Neural cell (in vitro differentiated cells): Measurements from ENCODE around the gene TMPRSS4. TPM values are rescaled to one million over a fixed set of nuclear protein-coding genes. Genes with fewer than 3 reads are reported as not detected.

Source experiments
- H2AFZ ChIP-seq: fragments of 200-600, 300-800 bp; sonication (generic), shearing (Covaris generic); 2 replicates; pipeline ENCODE4 v1.6.0; 2014; ENCODE audit warnings: low read depth, mild to moderate bottlenecking, antibody characterized with exemption, low read length, moderate library complexity
- H3F3A ChIP-seq: fragments of 200-600 bp; shearing (Covaris generic); 2 replicates; pipeline ENCODE4 v1.6.1; 2016; ENCODE audit warnings: mild to moderate bottlenecking, moderate library complexity, mixed read lengths, antibody characterized with exemption, low read length; ENCODE audit not compliant: insufficient read depth, poor library complexity, severe bottlenecking
- H3K27ac ChIP-seq: fragments of 200-600, 300-800 bp; sonication (generic), shearing (Covaris generic); 2 replicates; pipeline ENCODE4 v1.5.1; 2014; ENCODE audit warnings: mild to moderate bottlenecking, low read length, moderate library complexity
- H3K27me3 ChIP-seq: fragments of 300-800, 200-600 bp; sonication (generic), shearing (Covaris generic); 2 replicates; pipeline ENCODE4 v1.6.0; 2014; ENCODE audit warnings: mild to moderate bottlenecking, low read depth, low read length, moderate library complexity; ENCODE audit not compliant: insufficient read depth
- H3K36me3 ChIP-seq: fragments of 300-800, 200-600 bp; sonication (generic), shearing (Covaris generic); 2 replicates; pipeline ENCODE4 v1.5.1; 2014; ENCODE audit warnings: mild to moderate bottlenecking, antibody characterized with exemption, low read length, moderate library complexity; ENCODE audit not compliant: insufficient read depth
- H3K4me2 ChIP-seq: fragments of 300-800, 200-600 bp; sonication (generic), shearing (Covaris generic); 2 replicates; pipeline ENCODE4 v1.6.0; 2014; ENCODE audit warnings: mild to moderate bottlenecking, low read length
- H3K4me3 ChIP-seq: fragments of 300-800, 200-600 bp; sonication (generic), shearing (Covaris generic); 2 replicates; pipeline ENCODE4 v1.5.1; 2014; ENCODE audit warnings: mild to moderate bottlenecking, low read length, moderate library complexity
- H3K79me2 ChIP-seq: fragments of 200-600 bp; shearing (Covaris generic); replicated peaks from 2 replicates; pipeline ENCODE4 v1.6.0; 2014; ENCODE audit warnings: mild to moderate bottlenecking, low read length, moderate library complexity; ENCODE audit not compliant: insufficient read depth
- H3K9ac ChIP-seq: fragments of 300-800, 200-600 bp; sonication (generic), shearing (Covaris generic); 2 replicates; pipeline ENCODE4 v1.6.1; 2016; ENCODE audit warnings: mild to moderate bottlenecking, low read length, mixed read lengths
- H3K9me2 ChIP-seq: fragments of 200-600 bp; shearing (Covaris generic); 2 replicates; pipeline ENCODE4 v1.6.1; 2016; ENCODE audit warnings: mild to moderate bottlenecking, low read length, mixed read lengths; ENCODE audit not compliant: insufficient read depth
- H3K9me3 ChIP-seq: fragments of 200-600, 300-800 bp; sonication (generic), shearing (Covaris generic); 2 replicates; pipeline ENCODE4 v1.6.1; 2016; ENCODE audit warnings: mild to moderate bottlenecking, mixed run types, low read length, moderate library complexity, mixed read lengths
- H4K20me1 ChIP-seq: fragments of 200-600 bp; shearing (Covaris generic); 2 replicates; pipeline ENCODE4 v1.6.1; 2016; ENCODE audit warnings: mild to moderate bottlenecking, mixed run types; ENCODE audit not compliant: insufficient read depth
- EP300 ChIP-seq: fragments of 450-650 bp; conservative IDR thresholded peaks from 2 replicates; pipeline ENCODE4 v1.6.1; 2014; ENCODE audit warnings: antibody characterized with exemption, mild to moderate bottlenecking, moderate library complexity; ENCODE audit not compliant: poor library complexity, severe bottlenecking
- EZH2 ChIP-seq: fragments of 200-600, 300-800 bp; shearing (Covaris generic), sonication (generic); IDR thresholded peaks from 2 replicates; pipeline ENCODE4 v1.6.1; 2014; ENCODE audit warnings: antibody characterized with exemption, low read length, borderline replicate concordance, mild to moderate bottlenecking; ENCODE audit not compliant: insufficient read depth, poor library complexity, severe bottlenecking
- MXI1 ChIP-seq: fragments of 450-650 bp; conservative IDR thresholded peaks from 2 replicates; pipeline ENCODE4 v1.6.1; 2014; ENCODE audit warnings: antibody characterized with exemption, mild to moderate bottlenecking; ENCODE audit not compliant: poor library complexity, severe bottlenecking
- POLR2AphosphoS5 ChIP-seq: IDR thresholded peaks from 2 replicates; pipeline ENCODE4 v1.6.1; 2012
- RAD21 ChIP-seq: fragments of 450-650 bp; conservative IDR thresholded peaks from 2 replicates; pipeline ENCODE4 v1.6.1; 2014; ENCODE audit warnings: antibody characterized with exemption, mild to moderate bottlenecking, moderate library complexity
- SMC3 ChIP-seq: fragments of 450-650 bp; conservative IDR thresholded peaks from 2 replicates; pipeline ENCODE4 v1.6.1; 2014; ENCODE audit warnings: antibody characterized with exemption, mild to moderate bottlenecking, moderate library complexity; ENCODE audit not compliant: poor library complexity
- TAF1 ChIP-seq: IDR thresholded peaks from 2 replicates; pipeline ENCODE4 v1.6.1; 2012; ENCODE audit warnings: low read depth
- polyA plus RNA-seq: library from polyadenylated mRNA; depleted of rRNA; stranded (reverse); fragments of >200 nt; gene quantifications from 2 replicates; pipeline ENCODE4 v1.2.3, GENCODE V29; 2014
- TF ChIP-seq, protein P1 (sequence below): IDR thresholded peaks from 2 replicates; pipeline ENCODE4 v1.6.1; 2012; ENCODE audit warnings: borderline replicate concordance
- TF ChIP-seq, protein P2 (sequence below): fragments of 450-650 bp; IDR thresholded peaks from 2 replicates; pipeline ENCODE4 v1.5.1; 2014; ENCODE audit warnings: antibody characterized with exemption, mild to moderate bottlenecking, moderate library complexity; ENCODE audit not compliant: poor library complexity, severe bottlenecking

TMPRSS4 gene
- polyA plus RNA-seq, 1 donor from 2014 or later, result not detected

DNA sequence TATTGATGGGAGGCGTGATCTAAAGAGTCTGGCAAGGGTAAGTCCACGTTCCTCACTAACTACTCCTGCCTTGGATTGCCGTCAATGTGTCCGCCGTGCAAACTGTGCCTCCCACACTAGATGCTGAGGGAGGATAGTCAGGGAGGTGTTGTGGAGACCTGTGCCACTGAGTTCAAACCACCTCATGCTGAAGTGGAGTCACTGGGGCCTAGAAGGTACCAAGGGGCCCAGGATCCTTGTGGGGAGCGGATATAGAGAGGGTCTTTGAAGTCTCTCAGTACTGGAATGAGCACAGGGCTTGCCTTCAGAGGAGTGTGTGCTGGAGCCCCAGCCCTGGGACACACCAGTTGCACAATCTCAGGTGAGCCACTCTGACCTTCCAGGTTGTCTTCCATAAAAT, 27.1 kb upstream of the TMPRSS4 start:
- TF ChIP-seq TAF1 (no peak), POLR2AphosphoS5 (no peak), SMC3 (no peak), EZH2 (no peak), EP300 (no peak), MXI1 (no peak), RAD21 (no peak)
- TF ChIP-seq, protein P1, sequence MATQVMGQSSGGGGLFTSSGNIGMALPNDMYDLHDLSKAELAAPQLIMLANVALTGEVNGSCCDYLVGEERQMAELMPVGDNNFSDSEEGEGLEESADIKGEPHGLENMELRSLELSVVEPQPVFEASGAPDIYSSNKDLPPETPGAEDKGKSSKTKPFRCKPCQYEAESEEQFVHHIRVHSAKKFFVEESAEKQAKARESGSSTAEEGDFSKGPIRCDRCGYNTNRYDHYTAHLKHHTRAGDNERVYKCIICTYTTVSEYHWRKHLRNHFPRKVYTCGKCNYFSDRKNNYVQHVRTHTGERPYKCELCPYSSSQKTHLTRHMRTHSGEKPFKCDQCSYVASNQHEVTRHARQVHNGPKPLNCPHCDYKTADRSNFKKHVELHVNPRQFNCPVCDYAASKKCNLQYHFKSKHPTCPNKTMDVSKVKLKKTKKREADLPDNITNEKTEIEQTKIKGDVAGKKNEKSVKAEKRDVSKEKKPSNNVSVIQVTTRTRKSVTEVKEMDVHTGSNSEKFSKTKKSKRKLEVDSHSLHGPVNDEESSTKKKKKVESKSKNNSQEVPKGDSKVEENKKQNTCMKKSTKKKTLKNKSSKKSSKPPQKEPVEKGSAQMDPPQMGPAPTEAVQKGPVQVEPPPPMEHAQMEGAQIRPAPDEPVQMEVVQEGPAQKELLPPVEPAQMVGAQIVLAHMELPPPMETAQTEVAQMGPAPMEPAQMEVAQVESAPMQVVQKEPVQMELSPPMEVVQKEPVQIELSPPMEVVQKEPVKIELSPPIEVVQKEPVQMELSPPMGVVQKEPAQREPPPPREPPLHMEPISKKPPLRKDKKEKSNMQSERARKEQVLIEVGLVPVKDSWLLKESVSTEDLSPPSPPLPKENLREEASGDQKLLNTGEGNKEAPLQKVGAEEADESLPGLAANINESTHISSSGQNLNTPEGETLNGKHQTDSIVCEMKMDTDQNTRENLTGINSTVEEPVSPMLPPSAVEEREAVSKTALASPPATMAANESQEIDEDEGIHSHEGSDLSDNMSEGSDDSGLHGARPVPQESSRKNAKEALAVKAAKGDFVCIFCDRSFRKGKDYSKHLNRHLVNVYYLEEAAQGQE, result no peak
- TF ChIP-seq, protein P2, sequence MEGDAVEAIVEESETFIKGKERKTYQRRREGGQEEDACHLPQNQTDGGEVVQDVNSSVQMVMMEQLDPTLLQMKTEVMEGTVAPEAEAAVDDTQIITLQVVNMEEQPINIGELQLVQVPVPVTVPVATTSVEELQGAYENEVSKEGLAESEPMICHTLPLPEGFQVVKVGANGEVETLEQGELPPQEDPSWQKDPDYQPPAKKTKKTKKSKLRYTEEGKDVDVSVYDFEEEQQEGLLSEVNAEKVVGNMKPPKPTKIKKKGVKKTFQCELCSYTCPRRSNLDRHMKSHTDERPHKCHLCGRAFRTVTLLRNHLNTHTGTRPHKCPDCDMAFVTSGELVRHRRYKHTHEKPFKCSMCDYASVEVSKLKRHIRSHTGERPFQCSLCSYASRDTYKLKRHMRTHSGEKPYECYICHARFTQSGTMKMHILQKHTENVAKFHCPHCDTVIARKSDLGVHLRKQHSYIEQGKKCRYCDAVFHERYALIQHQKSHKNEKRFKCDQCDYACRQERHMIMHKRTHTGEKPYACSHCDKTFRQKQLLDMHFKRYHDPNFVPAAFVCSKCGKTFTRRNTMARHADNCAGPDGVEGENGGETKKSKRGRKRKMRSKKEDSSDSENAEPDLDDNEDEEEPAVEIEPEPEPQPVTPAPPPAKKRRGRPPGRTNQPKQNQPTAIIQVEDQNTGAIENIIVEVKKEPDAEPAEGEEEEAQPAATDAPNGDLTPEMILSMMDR, result no peak
- Histone ChIP-seq H3K4me3 (no peak overlapping the region), H3K4me2 (no peak overlapping the region), H3K9ac (no peak overlapping the region), H4K20me1 (no peaks in the 10 kb centered on the region), H3K27ac (no peak overlapping the region), H3K9me3 (no peaks in the 10 kb centered on the region), H3K9me2 (no peaks in the 10 kb centered on the region), H3K36me3 (no peaks in the 10 kb centered on the region), H3K27me3 (no peaks in the 10 kb centered on the region), H3F3A (no peaks in the 10 kb centered on the region), H3K79me2 (no peaks in the 10 kb centered on the region), H2AFZ (no peak overlapping the region)

DNA sequence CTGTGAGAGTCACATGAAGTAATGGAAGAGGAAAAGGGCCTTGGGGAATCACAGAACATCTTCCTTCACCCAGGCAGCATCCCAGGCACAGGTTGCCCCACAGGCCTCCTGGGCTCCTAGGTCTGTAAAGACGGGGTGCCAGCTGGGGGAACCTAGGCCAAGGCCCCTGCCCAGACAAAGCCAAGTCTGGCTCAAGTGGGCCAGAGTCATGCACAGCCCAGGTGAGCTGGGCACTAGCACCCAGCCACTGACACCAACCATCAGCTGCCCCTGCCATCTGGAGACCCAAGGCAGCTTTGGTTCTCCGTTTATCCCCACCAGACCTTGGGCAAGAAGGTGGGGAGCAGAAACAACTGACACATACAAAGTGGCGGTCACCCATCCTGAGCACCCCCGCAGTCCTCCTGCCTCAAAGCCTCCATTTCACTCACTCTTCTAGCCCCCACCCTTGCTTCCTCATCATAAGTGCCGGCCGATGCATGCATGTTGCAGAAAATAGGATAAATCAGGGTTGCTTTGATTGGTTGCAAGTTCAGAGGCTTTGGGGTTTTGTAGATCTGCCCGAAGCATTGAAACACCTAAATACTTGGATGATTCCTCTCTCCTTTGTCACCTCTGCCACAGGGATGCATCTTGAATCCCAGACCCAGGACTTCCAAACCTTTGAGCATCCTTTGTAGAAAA, 26.5 kb upstream of the TMPRSS4 start:
- Histone ChIP-seq H3K27ac (no peak overlapping the region), H3K79me2 (no peaks in the 10 kb centered on the region), H3K9ac (no peak overlapping the region), H3K9me2 (no peaks in the 10 kb centered on the region), H3K4me2 (no peak overlapping the region), H3K9me3 (no peaks in the 10 kb centered on the region), H3F3A (no peaks in the 10 kb centered on the region), H4K20me1 (no peaks in the 10 kb centered on the region), H3K4me3 (no peak overlapping the region), H2AFZ (no peak overlapping the region), H3K27me3 (no peaks in the 10 kb centered on the region), H3K36me3 (no peaks in the 10 kb centered on the region)
- TF ChIP-seq EP300, result no peak
- no peak for TF ChIP-seq EZH2
- no peak for TF ChIP-seq MXI1
